ENCODE data around the gene DPM2.

DNA sequence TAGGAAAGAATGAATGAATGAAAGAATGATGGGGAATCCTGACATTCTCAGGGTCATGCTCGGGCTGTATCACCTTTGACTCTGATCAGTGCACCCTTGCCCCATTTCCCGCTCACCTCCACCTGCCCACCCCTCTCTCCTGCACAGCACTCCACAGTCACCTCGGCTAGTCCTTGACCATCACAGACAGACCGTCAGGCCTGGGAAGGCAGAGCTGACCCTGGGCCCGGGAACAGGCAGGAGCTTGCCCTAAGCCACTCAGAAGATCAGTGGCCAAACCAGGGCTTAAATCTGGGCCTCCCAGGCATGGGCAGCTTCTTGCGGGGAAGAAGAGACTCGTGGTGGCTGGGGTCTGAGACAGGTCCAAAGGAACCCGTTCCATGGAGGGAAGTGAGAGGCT, 41.8 kb downstream of the DPM2 start:
- TF ChIP-seq, protein P1, sequence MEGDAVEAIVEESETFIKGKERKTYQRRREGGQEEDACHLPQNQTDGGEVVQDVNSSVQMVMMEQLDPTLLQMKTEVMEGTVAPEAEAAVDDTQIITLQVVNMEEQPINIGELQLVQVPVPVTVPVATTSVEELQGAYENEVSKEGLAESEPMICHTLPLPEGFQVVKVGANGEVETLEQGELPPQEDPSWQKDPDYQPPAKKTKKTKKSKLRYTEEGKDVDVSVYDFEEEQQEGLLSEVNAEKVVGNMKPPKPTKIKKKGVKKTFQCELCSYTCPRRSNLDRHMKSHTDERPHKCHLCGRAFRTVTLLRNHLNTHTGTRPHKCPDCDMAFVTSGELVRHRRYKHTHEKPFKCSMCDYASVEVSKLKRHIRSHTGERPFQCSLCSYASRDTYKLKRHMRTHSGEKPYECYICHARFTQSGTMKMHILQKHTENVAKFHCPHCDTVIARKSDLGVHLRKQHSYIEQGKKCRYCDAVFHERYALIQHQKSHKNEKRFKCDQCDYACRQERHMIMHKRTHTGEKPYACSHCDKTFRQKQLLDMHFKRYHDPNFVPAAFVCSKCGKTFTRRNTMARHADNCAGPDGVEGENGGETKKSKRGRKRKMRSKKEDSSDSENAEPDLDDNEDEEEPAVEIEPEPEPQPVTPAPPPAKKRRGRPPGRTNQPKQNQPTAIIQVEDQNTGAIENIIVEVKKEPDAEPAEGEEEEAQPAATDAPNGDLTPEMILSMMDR (IDR thresholded peaks at IDR 0.05; ENCODE audit: insufficient read depth, low read length, poor library complexity, severe bottlenecking), result no peak
- no peak for TF ChIP-seq EZH2phosphoT487 (conservative IDR thresholded peaks at IDR 0.05; ENCODE audit: low read length)
